HepG2 (cell line): Measurements from ENCODE around the gene ESPN. TPM values are rescaled to one million over a fixed set of nuclear protein-coding genes. Genes with fewer than 3 reads are reported as not detected.

ENCODE experiments used
- GATAD2A ChIP-seq: IDR thresholded peaks from 2 replicates; pipeline ENCODE4 v1.6.1; 2016
- ISX ChIP-seq: sonication (generic); formaldehyde crosslinking; conservative IDR thresholded peaks from 2 replicates; pipeline ENCODE4 v1.5.0; 2020; ENCODE audit warnings: missing genetic modification reagents
- LCORL ChIP-seq, 2 experiments: fragments of 450-650 bp in 1 of 2; sonication (generic) in 1 of 2; formaldehyde crosslinking in 1 of 2; IDR thresholded peaks; 2 replicates each; pipeline versions ENCODE4 v1.5.0 to v1.6.1; 2017 to 2020; ENCODE audit warnings: antibody characterized with exemption in 1 of 2, missing genetic modification reagents in 1 of 2
- MED1 ChIP-seq: sonication (generic); formaldehyde crosslinking; IDR thresholded peaks from 2 replicates; pipeline ENCODE4 v1.4.0; 2020; ENCODE audit warnings: missing genetic modification reagents
- RFX3 ChIP-seq: IDR thresholded peaks from 2 replicates; pipeline ENCODE4 v1.6.1; 2016; ENCODE audit warnings: missing biosample characterization, missing genetic modification reagents
- RXRA ChIP-seq: sonication (generic); formaldehyde crosslinking; IDR thresholded peaks from 2 replicates; pipeline ENCODE4 v1.5.1; 2020; ENCODE audit warnings: missing genetic modification reagents
- XBP1 ChIP-seq: sonication (generic); formaldehyde crosslinking; IDR thresholded peaks from 2 replicates; pipeline ENCODE4 v1.5.0; 2020; ENCODE audit warnings: missing genetic modification reagents
- YY1 ChIP-seq: IDR thresholded peaks from 2 replicates; pipeline ENCODE4 v1.6.1; 2011; ENCODE audit warnings: low read length, low read depth, moderate library complexity, mild to moderate bottlenecking; ENCODE audit not compliant: insufficient read depth, insufficient replicate concordance
- ZMAT3 ChIP-seq: sonication (generic); formaldehyde crosslinking; conservative IDR thresholded peaks from 2 replicates; pipeline ENCODE4 v1.7.0; 2021; ENCODE audit warnings: missing genetic modification reagents
- ZNF383 ChIP-seq: sonication (generic); formaldehyde crosslinking; IDR thresholded peaks from 2 replicates; pipeline ENCODE4 v1.4.0; 2020; ENCODE audit warnings: missing genetic modification reagents, mild to moderate bottlenecking, borderline replicate concordance
- ZSCAN30 ChIP-seq: sonication (generic); formaldehyde crosslinking; IDR thresholded peaks from 2 replicates; pipeline ENCODE4 v1.5.0; 2020; ENCODE audit warnings: mild to moderate bottlenecking, missing genetic modification reagents
- polyA plus RNA-seq, 8 experiments: library from polyadenylated mRNA; depleted of rRNA in 3 of 8; stranded (reverse) in 7 of 8; unstranded in 1 of 8; fragments of >200 nt; fragmentation: Illumina TruSeq in 4 of 8; extraction: Trizol in 4 of 8; gene quantifications; 2 replicates each; pipeline versions ENCODE4 v1.2.1 to v1.2.3, GENCODE V29; 2011 to 2016; ENCODE audit warnings: low read depth in 4 of 8, missing spikeins in 1 of 8, mixed read lengths in 1 of 8; ENCODE audit not compliant: insufficient read depth in 1 of 8
- total RNA-seq, 5 experiments: library from RNA; depleted of rRNA; stranded (reverse); fragments of >200 nt; fragmentation: Illumina TruSeq; extraction: Trizol; gene quantifications; 2 replicates each; pipeline ENCODE4 v1.2.3, GENCODE V29; 2016; ENCODE audit warnings: low read depth in 1 of 5
- TF ChIP-seq, protein P1 (sequence below): sonication (generic); formaldehyde crosslinking; IDR thresholded peaks from 2 replicates; pipeline ENCODE4 v1.4.0; 2020; ENCODE audit warnings: missing genetic modification reagents, borderline replicate concordance
- TF ChIP-seq, protein P2 (sequence below): IDR thresholded peaks from 2 replicates; pipeline ENCODE4 v1.6.1; 2016; ENCODE audit warnings: mild to moderate bottlenecking
- TF ChIP-seq, protein P3 (sequence below): sonication (generic); formaldehyde crosslinking; IDR thresholded peaks from 2 replicates; pipeline ENCODE4 v1.5.0; 2020; ENCODE audit warnings: mild to moderate bottlenecking, missing genetic modification reagents
- TF ChIP-seq, protein P4 (sequence below): sonication (generic); formaldehyde crosslinking; conservative IDR thresholded peaks from 2 replicates; pipeline ENCODE4 v1.4.0; 2020; ENCODE audit warnings: mild to moderate bottlenecking, missing genetic modification reagents, moderate library complexity
- TF ChIP-seq, protein P5 (sequence below): sonication (generic); formaldehyde crosslinking; IDR thresholded peaks from 2 replicates; pipeline ENCODE4 v1.4.0; 2020; ENCODE audit warnings: mild to moderate bottlenecking, missing genetic modification reagents

Gene ESPN
- total and polyA plus RNA-seq, 2 of the 13 experiments (the other 11 are each of a cell fraction or from before 2014, with no cell fraction given) = 48.6 to 54.2 TPM

DNA sequence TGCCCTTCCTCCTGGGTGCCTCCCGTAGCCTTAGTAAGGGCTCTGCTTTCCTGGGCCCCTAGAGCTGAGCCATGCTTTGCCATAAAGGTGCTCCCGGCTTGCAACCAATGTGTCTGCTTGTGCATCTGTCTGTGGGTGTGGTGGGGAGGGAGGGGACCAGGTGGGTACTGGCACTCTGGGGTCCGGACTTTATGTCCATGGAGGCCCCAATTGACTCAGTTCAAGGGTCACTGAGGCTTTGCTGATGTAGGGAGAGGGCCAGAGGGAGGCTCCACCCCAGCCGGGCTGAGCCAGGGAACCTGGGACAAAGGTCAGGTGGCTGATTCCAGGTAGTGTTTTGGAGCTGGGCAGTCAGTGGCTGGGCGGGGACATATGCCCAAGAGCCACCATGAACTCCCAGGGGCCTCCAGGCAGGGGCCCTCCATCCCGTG, 26.4 kb downstream of the ESPN start (continued):
- TF ChIP-seq, protein P1, sequence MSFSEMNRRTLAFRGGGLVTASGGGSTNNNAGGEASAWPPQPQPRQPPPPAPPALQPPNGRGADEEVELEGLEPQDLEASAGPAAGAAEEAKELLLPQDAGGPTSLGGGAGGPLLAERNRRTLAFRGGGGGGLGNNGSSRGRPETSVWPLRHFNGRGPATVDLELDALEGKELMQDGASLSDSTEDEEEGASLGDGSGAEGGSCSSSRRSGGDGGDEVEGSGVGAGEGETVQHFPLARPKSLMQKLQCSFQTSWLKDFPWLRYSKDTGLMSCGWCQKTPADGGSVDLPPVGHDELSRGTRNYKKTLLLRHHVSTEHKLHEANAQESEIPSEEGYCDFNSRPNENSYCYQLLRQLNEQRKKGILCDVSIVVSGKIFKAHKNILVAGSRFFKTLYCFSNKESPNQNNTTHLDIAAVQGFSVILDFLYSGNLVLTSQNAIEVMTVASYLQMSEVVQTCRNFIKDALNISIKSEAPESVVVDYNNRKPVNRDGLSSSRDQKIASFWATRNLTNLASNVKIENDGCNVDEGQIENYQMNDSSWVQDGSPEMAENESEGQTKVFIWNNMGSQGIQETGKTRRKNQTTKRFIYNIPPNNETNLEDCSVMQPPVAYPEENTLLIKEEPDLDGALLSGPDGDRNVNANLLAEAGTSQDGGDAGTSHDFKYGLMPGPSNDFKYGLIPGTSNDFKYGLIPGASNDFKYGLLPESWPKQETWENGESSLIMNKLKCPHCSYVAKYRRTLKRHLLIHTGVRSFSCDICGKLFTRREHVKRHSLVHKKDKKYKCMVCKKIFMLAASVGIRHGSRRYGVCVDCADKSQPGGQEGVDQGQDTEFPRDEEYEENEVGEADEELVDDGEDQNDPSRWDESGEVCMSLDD (CRISPR knock-in tag) = peak; percentile 66; the same call in 1 of the 2 replicates
- TF ChIP-seq LCORL (IDR thresholded peaks at IDR 0.05) = 0 out of 2 replicates have a peak, but pooled peaks have one; percentile 26
- TF ChIP-seq LCORL (CRISPR knock-in tag; IDR thresholded peaks at IDR 0.05) = peak; percentile 98
- peak; percentile 34 for TF ChIP-seq YY1
- no peak for TF ChIP-seq ZSCAN30
- peak; percentile 91 for TF ChIP-seq MED1 (CRISPR knock-in tag)
- TF ChIP-seq XBP1 (CRISPR knock-in tag) = no peak
- TF ChIP-seq, protein P2, sequence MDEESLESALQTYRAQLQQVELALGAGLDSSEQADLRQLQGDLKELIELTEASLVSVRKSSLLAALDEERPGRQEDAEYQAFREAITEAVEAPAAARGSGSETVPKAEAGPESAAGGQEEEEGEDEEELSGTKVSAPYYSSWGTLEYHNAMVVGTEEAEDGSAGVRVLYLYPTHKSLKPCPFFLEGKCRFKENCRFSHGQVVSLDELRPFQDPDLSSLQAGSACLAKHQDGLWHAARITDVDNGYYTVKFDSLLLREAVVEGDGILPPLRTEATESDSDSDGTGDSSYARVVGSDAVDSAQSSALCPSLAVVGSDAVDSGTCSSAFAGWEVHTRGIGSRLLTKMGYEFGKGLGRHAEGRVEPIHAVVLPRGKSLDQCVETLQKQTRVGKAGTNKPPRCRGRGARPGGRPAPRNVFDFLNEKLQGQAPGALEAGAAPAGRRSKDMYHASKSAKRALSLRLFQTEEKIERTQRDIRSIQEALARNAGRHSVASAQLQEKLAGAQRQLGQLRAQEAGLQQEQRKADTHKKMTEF (CRISPR knock-in tag) = no peak; the same call in 1 of the 2 replicates
- TF ChIP-seq ZNF383 (CRISPR knock-in tag) = no peak
- TF ChIP-seq GATAD2A = peak; percentile 77
- TF ChIP-seq, protein P3, sequence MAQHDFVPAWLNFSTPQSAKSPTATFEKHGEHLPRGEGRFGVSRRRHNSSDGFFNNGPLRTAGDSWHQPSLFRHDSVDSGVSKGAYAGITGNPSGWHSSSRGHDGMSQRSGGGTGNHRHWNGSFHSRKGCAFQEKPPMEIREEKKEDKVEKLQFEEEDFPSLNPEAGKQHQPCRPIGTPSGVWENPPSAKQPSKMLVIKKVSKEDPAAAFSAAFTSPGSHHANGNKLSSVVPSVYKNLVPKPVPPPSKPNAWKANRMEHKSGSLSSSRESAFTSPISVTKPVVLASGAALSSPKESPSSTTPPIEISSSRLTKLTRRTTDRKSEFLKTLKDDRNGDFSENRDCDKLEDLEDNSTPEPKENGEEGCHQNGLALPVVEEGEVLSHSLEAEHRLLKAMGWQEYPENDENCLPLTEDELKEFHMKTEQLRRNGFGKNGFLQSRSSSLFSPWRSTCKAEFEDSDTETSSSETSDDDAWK (CRISPR knock-in tag) = no peak
- TF ChIP-seq, protein P4, sequence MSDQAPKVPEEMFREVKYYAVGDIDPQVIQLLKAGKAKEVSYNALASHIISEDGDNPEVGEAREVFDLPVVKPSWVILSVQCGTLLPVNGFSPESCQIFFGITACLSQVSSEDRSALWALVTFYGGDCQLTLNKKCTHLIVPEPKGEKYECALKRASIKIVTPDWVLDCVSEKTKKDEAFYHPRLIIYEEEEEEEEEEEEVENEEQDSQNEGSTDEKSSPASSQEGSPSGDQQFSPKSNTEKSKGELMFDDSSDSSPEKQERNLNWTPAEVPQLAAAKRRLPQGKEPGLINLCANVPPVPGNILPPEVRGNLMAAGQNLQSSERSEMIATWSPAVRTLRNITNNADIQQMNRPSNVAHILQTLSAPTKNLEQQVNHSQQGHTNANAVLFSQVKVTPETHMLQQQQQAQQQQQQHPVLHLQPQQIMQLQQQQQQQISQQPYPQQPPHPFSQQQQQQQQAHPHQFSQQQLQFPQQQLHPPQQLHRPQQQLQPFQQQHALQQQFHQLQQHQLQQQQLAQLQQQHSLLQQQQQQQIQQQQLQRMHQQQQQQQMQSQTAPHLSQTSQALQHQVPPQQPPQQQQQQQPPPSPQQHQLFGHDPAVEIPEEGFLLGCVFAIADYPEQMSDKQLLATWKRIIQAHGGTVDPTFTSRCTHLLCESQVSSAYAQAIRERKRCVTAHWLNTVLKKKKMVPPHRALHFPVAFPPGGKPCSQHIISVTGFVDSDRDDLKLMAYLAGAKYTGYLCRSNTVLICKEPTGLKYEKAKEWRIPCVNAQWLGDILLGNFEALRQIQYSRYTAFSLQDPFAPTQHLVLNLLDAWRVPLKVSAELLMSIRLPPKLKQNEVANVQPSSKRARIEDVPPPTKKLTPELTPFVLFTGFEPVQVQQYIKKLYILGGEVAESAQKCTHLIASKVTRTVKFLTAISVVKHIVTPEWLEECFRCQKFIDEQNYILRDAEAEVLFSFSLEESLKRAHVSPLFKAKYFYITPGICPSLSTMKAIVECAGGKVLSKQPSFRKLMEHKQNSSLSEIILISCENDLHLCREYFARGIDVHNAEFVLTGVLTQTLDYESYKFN (CRISPR knock-in tag) = peak; percentile 98
- TF ChIP-seq RFX3 (CRISPR knock-in tag) = no peak
- peak; percentile 90 for TF ChIP-seq RXRA (CRISPR knock-in tag)
- no peak for TF ChIP-seq ISX (CRISPR knock-in tag)
- no peak for TF ChIP-seq ZMAT3 (CRISPR knock-in tag)
- TF ChIP-seq, protein P5, sequence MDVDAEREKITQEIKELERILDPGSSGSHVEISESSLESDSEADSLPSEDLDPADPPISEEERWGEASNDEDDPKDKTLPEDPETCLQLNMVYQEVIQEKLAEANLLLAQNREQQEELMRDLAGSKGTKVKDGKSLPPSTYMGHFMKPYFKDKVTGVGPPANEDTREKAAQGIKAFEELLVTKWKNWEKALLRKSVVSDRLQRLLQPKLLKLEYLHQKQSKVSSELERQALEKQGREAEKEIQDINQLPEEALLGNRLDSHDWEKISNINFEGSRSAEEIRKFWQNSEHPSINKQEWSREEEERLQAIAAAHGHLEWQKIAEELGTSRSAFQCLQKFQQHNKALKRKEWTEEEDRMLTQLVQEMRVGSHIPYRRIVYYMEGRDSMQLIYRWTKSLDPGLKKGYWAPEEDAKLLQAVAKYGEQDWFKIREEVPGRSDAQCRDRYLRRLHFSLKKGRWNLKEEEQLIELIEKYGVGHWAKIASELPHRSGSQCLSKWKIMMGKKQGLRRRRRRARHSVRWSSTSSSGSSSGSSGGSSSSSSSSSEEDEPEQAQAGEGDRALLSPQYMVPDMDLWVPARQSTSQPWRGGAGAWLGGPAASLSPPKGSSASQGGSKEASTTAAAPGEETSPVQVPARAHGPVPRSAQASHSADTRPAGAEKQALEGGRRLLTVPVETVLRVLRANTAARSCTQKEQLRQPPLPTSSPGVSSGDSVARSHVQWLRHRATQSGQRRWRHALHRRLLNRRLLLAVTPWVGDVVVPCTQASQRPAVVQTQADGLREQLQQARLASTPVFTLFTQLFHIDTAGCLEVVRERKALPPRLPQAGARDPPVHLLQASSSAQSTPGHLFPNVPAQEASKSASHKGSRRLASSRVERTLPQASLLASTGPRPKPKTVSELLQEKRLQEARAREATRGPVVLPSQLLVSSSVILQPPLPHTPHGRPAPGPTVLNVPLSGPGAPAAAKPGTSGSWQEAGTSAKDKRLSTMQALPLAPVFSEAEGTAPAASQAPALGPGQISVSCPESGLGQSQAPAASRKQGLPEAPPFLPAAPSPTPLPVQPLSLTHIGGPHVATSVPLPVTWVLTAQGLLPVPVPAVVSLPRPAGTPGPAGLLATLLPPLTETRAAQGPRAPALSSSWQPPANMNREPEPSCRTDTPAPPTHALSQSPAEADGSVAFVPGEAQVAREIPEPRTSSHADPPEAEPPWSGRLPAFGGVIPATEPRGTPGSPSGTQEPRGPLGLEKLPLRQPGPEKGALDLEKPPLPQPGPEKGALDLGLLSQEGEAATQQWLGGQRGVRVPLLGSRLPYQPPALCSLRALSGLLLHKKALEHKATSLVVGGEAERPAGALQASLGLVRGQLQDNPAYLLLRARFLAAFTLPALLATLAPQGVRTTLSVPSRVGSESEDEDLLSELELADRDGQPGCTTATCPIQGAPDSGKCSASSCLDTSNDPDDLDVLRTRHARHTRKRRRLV (CRISPR knock-in tag) = no peak
